Prostate gland (tissue), 2 donors: ENCODE measurements around the gene CUL7.

Experiments used
- POLR2A ChIP-seq: fragments of 450-650 bp; IDR thresholded peaks from one replicate; pipeline ENCODE4 v1.6.1; 2016; ENCODE audit warnings: antibody characterized with exemption, mild to moderate bottlenecking
- POLR2AphosphoS5 ChIP-seq: sonication (generic); formaldehyde crosslinking; IDR thresholded peaks from one replicate; pipeline ENCODE4 v1.6.1; 2017; ENCODE audit warnings: antibody characterized with exemption
- TF ChIP-seq, protein P1 (sequence below), 4 experiments: fragments of 200-600 bp in 2 of 4; fragments of 450-650 bp in 2 of 4; sonication (generic) in 2 of 4; IDR thresholded peaks; 1 replicate in 3 of 4; 2 replicates in 1 of 4; pipeline ENCODE4 v1.5.1; 2016 to 2019; ENCODE audit warnings: antibody characterized with exemption in 4 of 4, mild to moderate bottlenecking in 2 of 4, moderate library complexity in 2 of 4

- TF ChIP-seq, protein P1, sequence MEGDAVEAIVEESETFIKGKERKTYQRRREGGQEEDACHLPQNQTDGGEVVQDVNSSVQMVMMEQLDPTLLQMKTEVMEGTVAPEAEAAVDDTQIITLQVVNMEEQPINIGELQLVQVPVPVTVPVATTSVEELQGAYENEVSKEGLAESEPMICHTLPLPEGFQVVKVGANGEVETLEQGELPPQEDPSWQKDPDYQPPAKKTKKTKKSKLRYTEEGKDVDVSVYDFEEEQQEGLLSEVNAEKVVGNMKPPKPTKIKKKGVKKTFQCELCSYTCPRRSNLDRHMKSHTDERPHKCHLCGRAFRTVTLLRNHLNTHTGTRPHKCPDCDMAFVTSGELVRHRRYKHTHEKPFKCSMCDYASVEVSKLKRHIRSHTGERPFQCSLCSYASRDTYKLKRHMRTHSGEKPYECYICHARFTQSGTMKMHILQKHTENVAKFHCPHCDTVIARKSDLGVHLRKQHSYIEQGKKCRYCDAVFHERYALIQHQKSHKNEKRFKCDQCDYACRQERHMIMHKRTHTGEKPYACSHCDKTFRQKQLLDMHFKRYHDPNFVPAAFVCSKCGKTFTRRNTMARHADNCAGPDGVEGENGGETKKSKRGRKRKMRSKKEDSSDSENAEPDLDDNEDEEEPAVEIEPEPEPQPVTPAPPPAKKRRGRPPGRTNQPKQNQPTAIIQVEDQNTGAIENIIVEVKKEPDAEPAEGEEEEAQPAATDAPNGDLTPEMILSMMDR (IDR thresholded peaks at IDR 0.05): no peak
- TF ChIP-seq POLR2A (no peak), POLR2AphosphoS5 (no peak)
Measured at GRCh38 chr6:43055966-43056365, 2.3 kb upstream of the CUL7 start.
